ENCODE results near the gene SHISA6.
"Not testable (repeated sequence)": the region's sequence is repeated elsewhere in the genome, so short reads cannot be mapped to it uniquely, and the experiment has no call there.

- TF ChIP-seq CTCF (IDR thresholded peaks at IDR 0.05); EP300 (IDR thresholded peaks at IDR 0.05; ENCODE audit: borderline replicate concordance in 1 of 2, low read depth in 1 of 2, low read length in 1 of 2); SIN3A (IDR thresholded peaks at IDR 0.05; ENCODE audit: borderline replicate concordance, low read depth, low read length); REST (IDR thresholded peaks at IDR 0.05; ENCODE audit: low read depth, low read length); YY1 (IDR thresholded peaks at IDR 0.05; ENCODE audit: low read depth): not testable (repeated sequence)
Measured at GRCh38 chr17:11316451-11316850, 75.4 kb downstream of the SHISA6 start.

All from SK-N-SH (cell line).